Stimulated activated CD4-positive, alpha-beta T cell treated with anti-CD3 and anti-CD28 coated beads, Interleukin-15, amount 100 ng/mL, for 48 hours (primary cell): ENCODE results near the gene SPTBN4.
"Not testable (repeated sequence)": the region's sequence is repeated elsewhere in the genome, so short reads cannot be mapped to it uniquely, and the experiment has no call there.

Experiments used
- DNase-seq, 2 donors: peaks; one replicate each; pipeline ENCODE4 v3.0.0-alpha.2; 2020; ENCODE audit warnings: low read depth in 2 of 2

Gene SPTBN4

GRCh38 chr19:40465025-40465556 lies 1.7 kb upstream of the SPTBN4 start:
- DNase-seq, result no peak

GRCh38 chr19:40465557-40466218 lies 1.1 kb upstream of the SPTBN4 start, which contains the start of gene BLVRB:
BLVRB (minus strand) TSS chr19:40465745; CDS start chr19:40465688, 57 bp downstream.
- peak; percentile 99 to 100 for DNase-seq

GRCh38 chr19:40466219-40466984 lies 399 bp upstream of the SPTBN4 start:
- peak; percentile 71 to 79 for DNase-seq

GRCh38 chr19:40469011-40469410 lies 2.2 kb downstream of the SPTBN4 start:
- DNase-seq, result no peak

- no peak for DNase-seq
Observed at GRCh38 chr19:40471111-40471510, 4.3 kb downstream of the SPTBN4 start.

- DNase-seq, result no peak
Observed at GRCh38 chr19:40472516-40472915, 5.7 kb downstream of the SPTBN4 start.

- DNase-seq, result no peak
Observed at GRCh38 chr19:40474737-40475136, 7.9 kb downstream of the SPTBN4 start.

GRCh38 chr19:40475878-40476644 lies 9.3 kb downstream of the SPTBN4 start:
- DNase-seq, result not testable (repeated sequence)

GRCh38 chr19:40486017-40486416 lies 19.2 kb downstream of the SPTBN4 start:
- no peak for DNase-seq

- no peak for DNase-seq
Observed at GRCh38 chr19:40489882-40490230, 23.1 kb downstream of the SPTBN4 start.

- no peak for DNase-seq
Observed at GRCh38 chr19:40492274-40492673, 25.5 kb downstream of the SPTBN4 start.

- DNase-seq, result no peak
Observed at GRCh38 chr19:40493778-40494177, 27.0 kb downstream of the SPTBN4 start.

GRCh38 chr19:40494191-40494838 lies 27.5 kb downstream of the SPTBN4 start:
- DNase-seq, result no peak

- DNase-seq, result no peak
Observed at GRCh38 chr19:40497214-40497613, 30.4 kb downstream of the SPTBN4 start.

GRCh38 chr19:40499320-40499719 lies 32.5 kb downstream of the SPTBN4 start:
- no peak for DNase-seq

GRCh38 chr19:40500678-40501530 lies 34.1 kb downstream of the SPTBN4 start:
- DNase-seq, result not testable (repeated sequence)

GRCh38 chr19:40501599-40501998 lies 34.8 kb downstream of the SPTBN4 start:
- no peak for DNase-seq

GRCh38 chr19:40502081-40502480 lies 35.3 kb downstream of the SPTBN4 start:
- DNase-seq, result no peak

- no peak for DNase-seq
Observed at GRCh38 chr19:40502647-40503319, 36.0 kb downstream of the SPTBN4 start.

GRCh38 chr19:40503320-40503695 lies 36.5 kb downstream of the SPTBN4 start:
- DNase-seq, result no peak
